Measurements from ENCODE around the gene SRPK3. TPM values are rescaled to one million over a fixed set of nuclear protein-coding genes. Genes with fewer than 3 reads are reported as not detected.
"Not testable (repeated sequence)": the region's sequence is repeated elsewhere in the genome, so short reads cannot be mapped to it uniquely, and the experiment has no call there.

Gene SRPK3
- total RNA-seq, 3 donors from 2014 or later (not counting 1 experiment from before 2014, with no cell fraction given): not detected

GRCh38 chrX:153816831-153817690 lies 36.2 kb downstream of the SRPK3 start:
- Mint-ChIP-seq H3K27ac (peak overlapping the region; percentile 71 to 87), H3K4me1 (peaks cover 52 to 58% of the 10 kb centered on the region in 2 donors), H3K9me3 (no peaks in the 10 kb centered on the region), H3K27me3 (ENCODE audit: low read depth in 2 of 2) (peaks cover 0 to 7% of the 10 kb centered on the region in 2 donors), H3K4me3 (peak overlapping the region; percentile 78), H3K36me3 (no peaks in the 10 kb centered on the region)
- H3K4me3 ChIP-seq (ENCODE audit: low read length): no peak overlapping the region
- DNase-seq (peak; percentile 56 to 74), ATAC-seq (peak; percentile 60 to 71 (median 68))
- no peaks in the 10 kb centered on the region for H3K9me3 ChIP-seq (ENCODE audit: control insufficient read depth, insufficient read depth, low read length)
- H3K4me1 ChIP-seq (ENCODE audit: control insufficient read depth, insufficient read depth, low read length): peaks cover 71% of the 10 kb centered on the region
- WGBS (ENCODE audit: insufficient coverage): 46% methylated on average over 16 of the region's 25 CpGs
- H3K27ac ChIP-seq (ENCODE audit: low read length): peak overlapping the region; percentile 27
- no peak for TF ChIP-seq CTCF (IDR thresholded peaks at IDR 0.05)
- no peaks in the 10 kb centered on the region for H3K36me3 ChIP-seq (ENCODE audit: control insufficient read depth, insufficient read depth, low read length)
- H3K27me3 ChIP-seq (ENCODE audit: control insufficient read depth, insufficient read depth, low read length): no peaks in the 10 kb centered on the region
- intact Hi-C loops (cut with micrococcal nuclease): loop anchor here (5.0 kb wide), 1 partner anchor 90 kb away; no protein-coding TSS in a partner anchor

- not testable (repeated sequence) for H3K27me3 ChIP-seq (ENCODE audit: control insufficient read depth, insufficient read depth, low read length); DNase-seq; H3K36me3 ChIP-seq (ENCODE audit: control insufficient read depth, insufficient read depth, low read length); H3K4me3 ChIP-seq (ENCODE audit: low read length); ATAC-seq; H3K27ac Mint-ChIP-seq; H3K27me3 Mint-ChIP-seq (ENCODE audit: low read depth in 2 of 2); H3K36me3 Mint-ChIP-seq; H3K27ac ChIP-seq (ENCODE audit: low read length); H3K9me3 ChIP-seq (ENCODE audit: control insufficient read depth, insufficient read depth, low read length); H3K9me3 Mint-ChIP-seq
- WGBS (ENCODE audit: insufficient coverage): 81% methylated on average over 6 of the region's 9 CpGs
- peaks cover 81% of the 10 kb centered on the region for H3K4me1 ChIP-seq (ENCODE audit: control insufficient read depth, insufficient read depth, low read length)
- Mint-ChIP-seq H3K4me3 (peak overlapping the region; percentile 78), H3K4me1 (peaks cover 56 to 59% of the 10 kb centered on the region in 2 donors)
- intact Hi-C loops (cut with micrococcal nuclease): loop anchor here (5.0 kb wide), 1 partner anchor 89 kb away; no protein-coding TSS in a partner anchor
Measured at GRCh38 chrX:153818064-153818463, 37.2 kb downstream of the SRPK3 start.

- 10% methylated on average over 67 of the region's 67 CpGs for WGBS (ENCODE audit: insufficient coverage)
- peak overlapping the region; percentile 51 for H3K27ac ChIP-seq (ENCODE audit: low read length)
- peak overlapping the region; percentile 15 for H3K4me3 ChIP-seq (ENCODE audit: low read length)
- intact Hi-C loops (cut with micrococcal nuclease): loop anchor here (5.0 kb wide), 1 partner anchor 89 kb away; no protein-coding TSS in a partner anchor
- DNase-seq (peak; percentile 60 to 79), ATAC-seq (peak; percentile 58 to 72 (median 70))
- H3K9me3 ChIP-seq (ENCODE audit: control insufficient read depth, insufficient read depth, low read length): no peaks in the 10 kb centered on the region
- Mint-ChIP-seq H3K36me3 (no peaks in the 10 kb centered on the region), H3K4me3 (peak overlapping the region; percentile 66), H3K27ac (peak overlapping the region; percentile 26 to 83), H3K4me1 (peaks cover 56 to 60% of the 10 kb centered on the region in 2 donors), H3K27me3 (ENCODE audit: low read depth in 2 of 2) (peaks cover 0 to 7% of the 10 kb centered on the region in 2 donors), H3K9me3 (no peaks in the 10 kb centered on the region)
- H3K36me3 ChIP-seq (ENCODE audit: control insufficient read depth, insufficient read depth, low read length): no peaks in the 10 kb centered on the region
- TF ChIP-seq CTCF (IDR thresholded peaks at IDR 0.05): no peak
- H3K4me1 ChIP-seq (ENCODE audit: control insufficient read depth, insufficient read depth, low read length): peaks cover 85% of the 10 kb centered on the region
- no peaks in the 10 kb centered on the region for H3K27me3 ChIP-seq (ENCODE audit: control insufficient read depth, insufficient read depth, low read length)
Measured at GRCh38 chrX:153818571-153819383, 37.9 kb downstream of the SRPK3 start.
